Tibial artery (tissue), 4 donors: Measurements from ENCODE around the gene BMPER.

Experiments
- DNase-seq, 2 donors: peaks; one replicate each; pipeline ENCODE4 v3.0.0-alpha.2; 2019
- H3K27ac ChIP-seq, 2 donors: fragments of 200-600 bp; sonication (generic) in 1 of 2; 1 replicate in 1 of 2; 2 replicates in 1 of 2; pipeline ENCODE4 v1.5.1; 2018 to 2019; ENCODE audit warnings: mild to moderate bottlenecking in 1 of 2
- H3K27me3 ChIP-seq, 2 donors: fragments of 200-600 bp; sonication (generic) in 1 of 2; one replicate each; pipeline versions ENCODE4 v1.5.1 to v1.6.0; 2016 to 2019
- H3K36me3 ChIP-seq, 3 donors: fragments of 200-600 bp; sonication (generic) in 2 of 3; one replicate each; pipeline ENCODE4 v1.5.1; 2016 to 2019; ENCODE audit warnings: mild to moderate bottlenecking in 2 of 3
- H3K4me1 ChIP-seq, 4 donors: fragments of 200-600 bp; sonication (generic) in 2 of 4; 1 replicate in 3 of 4; 2 replicates in 1 of 4; pipeline ENCODE4 v1.5.1; 2016 to 2019
- H3K4me3 ChIP-seq, 2 donors: fragments of 200-600 bp; sonication (generic) in 1 of 2; 1 replicate in 1 of 2; 2 replicates in 1 of 2; pipeline ENCODE4 v1.5.1; 2018 to 2019; ENCODE audit warnings: mild to moderate bottlenecking in 2 of 2
- H3K9me3 ChIP-seq, 3 donors: fragments of 200-600 bp; sonication (generic) in 1 of 3; one replicate each; pipeline ENCODE4 v1.5.1; 2016 to 2019
- CTCF ChIP-seq, 2 experiments: fragments of 200-600 bp in 1 of 2; fragments of 450-650 bp in 1 of 2; IDR thresholded peaks; one replicate each; pipeline ENCODE4 v1.5.1; 2017 to 2019; ENCODE audit warnings: antibody characterized with exemption in 2 of 2, mild to moderate bottlenecking in 1 of 2, moderate library complexity in 1 of 2
- intact Hi-C: fragments of 100-400 bp; cut with DNase I; formaldehyde crosslinking; loops from one replicate; pipeline ENCODE4 v1.15.0; 2023; ENCODE audit warnings: low total_unique reads

BMPER gene

DNA sequence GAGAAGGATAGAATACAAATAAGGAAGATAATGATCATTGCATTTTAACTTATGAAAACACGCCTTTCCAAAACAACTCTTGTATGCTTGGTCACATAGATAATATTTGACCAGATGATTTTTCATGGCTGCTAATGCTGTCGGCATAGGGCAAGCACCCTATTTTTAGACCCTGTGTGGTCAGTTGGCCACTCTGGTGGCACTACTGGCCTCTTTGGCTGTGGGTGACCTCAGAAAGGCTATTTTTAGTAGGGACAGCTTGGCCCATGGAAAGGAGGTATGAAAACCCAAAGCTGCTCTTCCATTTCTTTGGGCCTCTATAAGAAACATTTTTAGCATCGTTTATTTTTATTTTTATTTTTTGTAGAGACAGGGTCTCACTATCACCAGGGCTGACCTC lies 12.3 kb downstream of the BMPER start:
- intact Hi-C loops = no loop called here
- no peaks in the 10 kb centered on the region for H3K9me3 ChIP-seq
- no peak for DNase-seq
- TF ChIP-seq CTCF (IDR thresholded peaks at IDR 0.05) = no peak
- H3K36me3 ChIP-seq = no peaks in the 10 kb centered on the region
- H3K4me3 ChIP-seq = no peak overlapping the region
- H3K4me1 ChIP-seq = peaks cover 0 to 12% (median 9%) of the 10 kb centered on the region in 4 donors
- H3K27ac ChIP-seq = no peak overlapping the region
- no peaks in the 10 kb centered on the region for H3K27me3 ChIP-seq

GRCh38 chr7:33918438-33919143 lies 13.3 kb downstream of the BMPER start:
- no peak for DNase-seq
- Histone ChIP-seq H3K4me3 (no peak overlapping the region), H3K4me1 (peaks cover 0 to 12% (median 9%) of the 10 kb centered on the region in 4 donors), H3K27me3 (no peaks in the 10 kb centered on the region), H3K27ac (no peak overlapping the region), H3K36me3 (no peaks in the 10 kb centered on the region), H3K9me3 (no peaks in the 10 kb centered on the region)
- TF ChIP-seq CTCF (IDR thresholded peaks at IDR 0.05) = no peak
- intact Hi-C loops = no loop called here

GRCh38 chr7:33919449-33919848 lies 14.1 kb downstream of the BMPER start:
- no peak for TF ChIP-seq CTCF (IDR thresholded peaks at IDR 0.05)
- Histone ChIP-seq H3K9me3 (no peaks in the 10 kb centered on the region), H3K27ac (no peak overlapping the region), H3K36me3 (no peaks in the 10 kb centered on the region), H3K27me3 (peaks cover 0 to 2% of the 10 kb centered on the region in 2 donors), H3K4me1 (peaks cover 0 to 12% (median 9%) of the 10 kb centered on the region in 4 donors), H3K4me3 (no peak overlapping the region)
- DNase-seq = no peak
- intact Hi-C loops = no loop called here

GRCh38 chr7:33921216-33921938 lies 16.0 kb downstream of the BMPER start:
- Histone ChIP-seq H3K9me3 (no peaks in the 10 kb centered on the region), H3K27ac (no peak overlapping the region), H3K36me3 (no peaks in the 10 kb centered on the region), H3K27me3 (peaks cover 0 to 2% of the 10 kb centered on the region in 2 donors), H3K4me3 (no peak overlapping the region), H3K4me1 (peaks cover 0 to 12% (median 9%) of the 10 kb centered on the region in 4 donors)
- DNase-seq = peak in 1 of 2 donors; percentile 28
- TF ChIP-seq CTCF (IDR thresholded peaks at IDR 0.05) = no peak
- intact Hi-C loops = no loop called here

DNA sequence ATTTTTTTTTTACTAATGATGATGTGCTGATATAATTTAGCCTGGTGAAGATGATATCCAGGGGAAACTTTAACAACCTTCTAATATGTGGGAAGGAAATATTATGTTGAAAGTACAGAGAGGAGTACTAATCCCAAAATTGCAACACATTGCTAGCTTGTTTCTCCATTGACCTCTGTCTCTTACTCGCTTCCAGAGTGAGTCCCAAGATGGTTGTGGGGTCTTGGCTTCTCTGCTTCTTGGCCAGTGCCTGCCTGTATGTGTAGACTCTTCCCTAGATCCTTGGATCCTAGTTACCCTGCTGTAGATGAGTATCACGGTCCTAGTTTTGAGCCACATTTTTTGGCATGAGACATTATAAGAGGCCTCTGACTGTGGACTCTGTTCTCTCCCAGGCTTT lies 17.5 kb downstream of the BMPER start:
- TF ChIP-seq CTCF (IDR thresholded peaks at IDR 0.05) = no peak
- Histone ChIP-seq H3K36me3 (no peaks in the 10 kb centered on the region), H3K27ac (no peak overlapping the region), H3K9me3 (no peaks in the 10 kb centered on the region), H3K27me3 (peaks cover 0 to 2% of the 10 kb centered on the region in 2 donors), H3K4me3 (no peak overlapping the region), H3K4me1 (peaks cover 0 to 5% (median 4%) of the 10 kb centered on the region in 4 donors)
- intact Hi-C loops = no loop called here
- DNase-seq = peak; percentile 76 to 78
